PC-9 (cell line): ENCODE data around the gene PLEKHA6. TPM values are rescaled to one million over a fixed set of nuclear protein-coding genes. Genes with fewer than 3 reads are reported as not detected.
A peak's percentile ranks its signal among the peaks of the same experiment; 100 is the strongest.

ENCODE experiments used
- BruUV-seq: library from RNA; stranded (reverse); fragments of 400-500 nt; replicated peaks from 2 replicates; lab custom pipeline; 2021; lab: Mats Ljungman, UMichigan
- CTCF ChIA-PET: fragments of 300-600 bp; sonication (Branson Sonifier 250); formaldehyde crosslinking; loops from one replicate; lab custom pipeline; 2022; ENCODE audit warnings: antibody characterized with exemption; lab: Charles Lee
- POLR2A ChIA-PET: fragments of 300-600 bp; sonication (Branson Sonifier 250); formaldehyde crosslinking; loops from one replicate; lab custom pipeline; 2022; ENCODE audit warnings: antibody characterized with exemption; ENCODE audit not compliant: unreplicated experiment; lab: Charles Lee
- DNase-seq, 2 experiments: peaks; one replicate each; pipeline versions ENCODE4 v3.0.0 to v3.0.0-alpha.2; 2015 to 2022; ENCODE audit warnings: mixed read lengths in 1 of 2
- H2AFZ ChIP-seq: fragments of 200-600 bp; sonication (generic); 2 replicates; pipeline ENCODE4 v1.8.1; 2017; ENCODE audit warnings: antibody characterized with exemption
- H3F3A ChIP-seq: fragments of 200-600 bp; sonication (generic); 2 replicates; pipeline ENCODE4 v1.8.1; 2017; ENCODE audit warnings: antibody characterized with exemption, mild to moderate bottlenecking, low read depth; ENCODE audit not compliant: insufficient read depth
- H3K27ac ChIP-seq: fragments of 200-600 bp; sonication (generic); 2 replicates; pipeline ENCODE4 v1.6.1; 2016; ENCODE audit warnings: mixed run types
- H3K27me3 ChIP-seq: fragments of 200-600 bp; sonication (generic); 2 replicates; pipeline ENCODE4 v1.6.1; 2016; ENCODE audit warnings: low read depth, mixed run types; ENCODE audit not compliant: insufficient read depth
- H3K36me3 ChIP-seq: fragments of 200-600 bp; sonication (generic); 2 replicates; pipeline ENCODE4 v1.6.1; 2016; ENCODE audit warnings: low read depth, mixed run types
- H3K4me1 ChIP-seq: fragments of 200-600 bp; sonication (generic); replicated peaks from 2 replicates; pipeline ENCODE4 v1.6.1; 2016; ENCODE audit warnings: mixed run types; ENCODE audit not compliant: insufficient read depth
- H3K4me2 ChIP-seq: fragments of 200-600 bp; sonication (generic); 2 replicates; pipeline ENCODE4 v1.6.1; 2017; ENCODE audit warnings: mixed run types
- H3K4me3 ChIP-seq: fragments of 200-600 bp; sonication (generic); 2 replicates; pipeline ENCODE4 v1.6.1; 2016; ENCODE audit warnings: mixed run types
- H3K79me2 ChIP-seq: fragments of 200-600 bp; sonication (generic); 2 replicates; pipeline ENCODE4 v1.6.1; 2017; ENCODE audit warnings: low read depth, mixed run types
- H3K9me2 ChIP-seq: fragments of 200-600 bp; sonication (generic); 2 replicates; pipeline ENCODE4 v1.8.1; 2017; ENCODE audit warnings: mild to moderate bottlenecking; ENCODE audit not compliant: insufficient read depth
- H3K9me3 ChIP-seq: fragments of 200-600 bp; sonication (generic); 2 replicates; pipeline ENCODE4 v1.8.1; 2016; ENCODE audit warnings: low read depth; ENCODE audit not compliant: insufficient read depth
- H4K20me1 ChIP-seq: fragments of 200-600 bp; sonication (generic); 2 replicates; pipeline ENCODE4 v1.8.1; 2017; ENCODE audit not compliant: insufficient read depth
- CTCF ChIP-seq: fragments of 200-600 bp; sonication (generic); conservative IDR thresholded peaks from 2 replicates; pipeline ENCODE4 v1.6.1; 2017; ENCODE audit warnings: mixed run types, antibody characterized with exemption, mild to moderate bottlenecking, moderate library complexity
- EZH2 ChIP-seq: fragments of 200-600 bp; sonication (generic); IDR thresholded peaks from 2 replicates; pipeline ENCODE4 v1.8.0; 2017; ENCODE audit warnings: antibody characterized with exemption, low read depth
- intact Hi-C: fragments of 100-400 bp; cut with micrococcal nuclease; formaldehyde crosslinking; loops from one replicate; pipeline ENCODE4 v1.10.0; 2022; ENCODE audit not compliant: unreplicated experiment
- total RNA-seq: library from RNA; stranded (reverse); gene quantifications from 2 replicates; pipeline ENCODE4 v1.2.3, GENCODE V29; 2021

PLEKHA6 gene
- total RNA-seq, 1 experiment from 2014 or later, result 52.0 TPM

GRCh38 chr1:204383163-204383904 lies 23.6 kb upstream of the PLEKHA6 start:
- H3F3A ChIP-seq, result peaks cover 19% of the 10 kb centered on the region; the same call in 1 of the 2 replicates

GRCh38 chr1:204382714-204383083 lies 23.0 kb upstream of the PLEKHA6 start:
- no peak for DNase-seq
- Histone ChIP-seq H4K20me1 (no peaks in the 10 kb centered on the region), H3K4me1 (peaks cover 35% of the 10 kb centered on the region), H3K27me3 (no peaks in the 10 kb centered on the region), H3F3A (peaks cover 25% of the 10 kb centered on the region; the same call in 1 of the 2 replicates), H2AFZ (no peak overlapping the region), H3K79me2 (peaks cover 13% of the 10 kb centered on the region; the same call in 1 of the 2 replicates), H3K4me2 (no peak overlapping the region), H3K9me3 (no peaks in the 10 kb centered on the region), H3K36me3 (no peaks in the 10 kb centered on the region), H3K27ac (no peak overlapping the region), H3K4me3 (no peak overlapping the region), H3K9me2 (no peaks in the 10 kb centered on the region)
- CTCF ChIA-PET, result interaction anchor here (0.5 kb wide), 1 partner anchor 48 kb away, joined by 3 read pairs; no protein-coding TSS in a partner anchor
- no TSS peak for BruUV-seq
- POLR2A ChIA-PET, result no interaction called here
- TF ChIP-seq CTCF (no peak), EZH2 (no peak)
- intact Hi-C loops, result no loop called here

More at GRCh38 chr1:204383163-204383904, 23.6 kb upstream of the PLEKHA6 start:
- Histone ChIP-seq H3K79me2 (peaks cover 10% of the 10 kb centered on the region; the same call in 1 of the 2 replicates), H3K36me3 (no peaks in the 10 kb centered on the region), H3K9me2 (no peaks in the 10 kb centered on the region), H3K27me3 (no peaks in the 10 kb centered on the region), H3K4me3 (no peak overlapping the region), H4K20me1 (no peaks in the 10 kb centered on the region), H3K27ac (no peak overlapping the region), H2AFZ (no peak overlapping the region), H3K4me2 (no peak overlapping the region), H3K4me1 (peaks cover 35% of the 10 kb centered on the region), H3K9me3 (no peaks in the 10 kb centered on the region)
- no peak for DNase-seq
- TF ChIP-seq CTCF, result no peak; the same call in 1 of the 2 replicates
- no TSS peak for BruUV-seq
- ChIA-PET CTCF (no interaction called here), POLR2A (interaction anchor here (0.6 kb wide), 1 partner anchor 8 kb away, joined by 3 read pairs; no protein-coding TSS in a partner anchor)
- intact Hi-C loops, result no loop called here

- no peaks in the 10 kb centered on the region for H4K20me1 ChIP-seq
- TF ChIP-seq EZH2 (no peak), CTCF (no peak)
- no peaks in the 10 kb centered on the region; the same call in 1 of the 2 replicates for H3K36me3 ChIP-seq
- peak overlapping the region; percentile 32; the same call in 1 of the 2 replicates for H3K4me3 ChIP-seq
- peak; percentile 68 to 86 for DNase-seq
- no peaks in the 10 kb centered on the region for H3K9me2 ChIP-seq
- intact Hi-C loops, result loop anchor here (1.0 to 2.0 kb wide), 2 partner anchors 18 to 58 kb away; no protein-coding TSS in a partner anchor
- H3K9me3 ChIP-seq, result no peaks in the 10 kb centered on the region
- H3K27ac ChIP-seq, result peak overlapping the region; percentile 40
- POLR2A ChIA-PET, result interaction anchor here (0.6 to 0.8 kb wide), 2 partner anchors 348 to 904 kb away, joined by 3 to 6 read pairs; no protein-coding TSS in a partner anchor
- no peak overlapping the region for H2AFZ ChIP-seq
- H3K4me2 ChIP-seq, result peak overlapping the region; percentile 64
- BruUV-seq, result no TSS peak
- CTCF ChIA-PET, result interaction anchor here (1.5 kb wide), 1 partner anchor 18 kb away, joined by 4 read pairs; no protein-coding TSS in a partner anchor
- peaks cover 53% of the 10 kb centered on the region for H3K4me1 ChIP-seq
- H3K79me2 ChIP-seq, result peaks cover 36% of the 10 kb centered on the region
- peaks cover 26% of the 10 kb centered on the region; the same call in 1 of the 2 replicates for H3F3A ChIP-seq
- H3K27me3 ChIP-seq, result no peaks in the 10 kb centered on the region
Observed at GRCh38 chr1:204380293-204380831, 20.6 kb upstream of the PLEKHA6 start.
